ENCODE measurements around the gene TOX2.

DNA sequence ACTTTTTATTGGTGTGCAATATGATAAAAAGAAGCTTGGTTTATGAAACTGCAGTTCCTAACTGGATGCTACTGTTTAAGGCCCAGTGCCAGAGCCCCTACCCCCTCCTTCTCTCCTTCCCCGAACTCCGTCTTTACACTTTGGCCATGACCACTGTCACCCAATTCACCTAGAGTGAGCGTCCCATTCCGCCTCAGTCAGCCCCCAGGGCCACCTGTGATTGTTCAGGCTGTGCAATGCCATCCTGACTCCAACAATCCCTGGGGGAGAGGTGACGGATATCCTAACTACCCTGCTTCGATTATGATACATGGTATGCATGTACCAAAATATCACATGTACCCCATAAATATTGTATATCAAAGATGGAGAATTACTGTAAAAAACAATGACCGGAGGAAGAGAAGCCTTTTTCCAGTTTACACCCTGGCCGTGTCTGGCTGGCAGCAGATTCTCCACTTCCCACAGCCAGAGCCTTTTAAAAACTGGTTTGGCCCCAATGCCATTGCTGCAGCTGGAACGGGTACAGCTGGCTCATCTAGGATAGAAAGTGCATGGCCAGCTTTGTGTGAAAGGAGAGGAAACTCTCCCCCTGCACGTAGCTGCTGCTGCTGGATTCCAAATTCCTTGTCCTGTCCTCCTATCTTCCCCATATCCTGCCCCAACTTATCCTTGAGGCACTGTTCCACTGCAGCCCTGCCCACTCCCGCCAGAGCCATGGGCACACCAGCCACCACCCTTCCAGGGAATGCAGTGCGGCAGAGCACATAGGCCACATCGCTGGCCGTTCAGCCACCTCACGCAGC is 172.6 kb downstream of the TOX2 start:
- TF ChIP-seq FOXK2 (IDR thresholded peaks at IDR 0.05) (no peak), BHLHE40 (IDR thresholded peaks at IDR 0.05; ENCODE audit: borderline replicate concordance) (no peak), SP1 (IDR thresholded peaks at IDR 0.05) (no peak), FOXM1 (IDR thresholded peaks at IDR 0.05; ENCODE audit: borderline replicate concordance) (no peak), SUZ12 (IDR thresholded peaks at IDR 0.05) (no peak), TARDBP (IDR thresholded peaks at IDR 0.05) (no peak), LEF1 (IDR thresholded peaks at IDR 0.05; ENCODE audit: borderline replicate concordance) (no peak)
